GM23338 (cell line): ENCODE results near the gene FAHD1.

Experiments
- CREB1 ChIP-seq: fragments of 250-450 bp; sonication (Bioruptor Pico); IDR thresholded peaks from 2 replicates; pipeline ENCODE4 v1.5.0; 2020; ENCODE audit warnings: low read depth, mild to moderate bottlenecking, moderate library complexity
- EZH2 ChIP-seq: fragments of 200-600 bp; sonication (generic); IDR thresholded peaks from one replicate; pipeline ENCODE4 v1.8.0; 2017; ENCODE audit warnings: antibody characterized with exemption, mild to moderate bottlenecking, low read depth; ENCODE audit not compliant: unreplicated experiment
- EZH2phosphoT487 ChIP-seq: fragments of 200-600 bp; sonication (generic); IDR thresholded peaks from one replicate; pipeline ENCODE4 v1.8.1; 2018; ENCODE audit warnings: antibody characterized with exemption; ENCODE audit not compliant: unreplicated experiment
- JUNB ChIP-seq: IDR thresholded peaks from one replicate; pipeline ENCODE4 v1.6.1; 2016; ENCODE audit warnings: antibody characterized with exemption; ENCODE audit not compliant: unreplicated experiment
- NANOG ChIP-seq: IDR thresholded peaks from 2 replicates; pipeline ENCODE4 v1.6.1; 2016; ENCODE audit warnings: antibody characterized with exemption, borderline replicate concordance
- POLR2AphosphoS5 ChIP-seq: IDR thresholded peaks from 2 replicates; pipeline ENCODE4 v1.6.1; 2016; ENCODE audit warnings: antibody characterized with exemption, low read depth
- STAT1 ChIP-seq: IDR thresholded peaks from one replicate; pipeline ENCODE4 v1.6.1; 2016; ENCODE audit warnings: antibody characterized with exemption; ENCODE audit not compliant: unreplicated experiment
- ZNF114 ChIP-seq: fragments of 250-450 bp; sonication (Bioruptor Pico); IDR thresholded peaks from 2 replicates; pipeline ENCODE4 v1.5.0; 2020; ENCODE audit warnings: mild to moderate bottlenecking, moderate library complexity
- ZNF331 ChIP-seq: fragments of 250-450 bp; sonication (Bioruptor Pico); IDR thresholded peaks from 2 replicates; pipeline ENCODE4 v1.5.0; 2020; ENCODE audit warnings: low read depth, mild to moderate bottlenecking, moderate library complexity
- ZNF462 ChIP-seq: fragments of 250-450 bp; sonication (Bioruptor Pico); IDR thresholded peaks from 2 replicates; pipeline ENCODE4 v1.5.0; 2020; ENCODE audit warnings: mild to moderate bottlenecking, moderate library complexity
- TF ChIP-seq, protein P1 (sequence below), 2 experiments: fragments of 200-600 bp in 1 of 2; sonication (generic) in 1 of 2; conservative IDR thresholded peaks; 2 replicates each; pipeline versions ENCODE4 v1.5.1 to v1.6.1; 2016 to 2017; ENCODE audit warnings: antibody characterized with exemption in 2 of 2, low read depth in 2 of 2, mild to moderate bottlenecking in 2 of 2, moderate library complexity in 1 of 2
- TF ChIP-seq, protein P2 (sequence below): IDR thresholded peaks from one replicate; pipeline ENCODE4 v1.6.1; 2018; ENCODE audit warnings: antibody characterized with exemption; ENCODE audit not compliant: unreplicated experiment
- TF ChIP-seq, protein P3 (sequence below): IDR thresholded peaks from 2 replicates; pipeline ENCODE4 v1.6.1; 2016; ENCODE audit warnings: antibody characterized with exemption

DNA sequence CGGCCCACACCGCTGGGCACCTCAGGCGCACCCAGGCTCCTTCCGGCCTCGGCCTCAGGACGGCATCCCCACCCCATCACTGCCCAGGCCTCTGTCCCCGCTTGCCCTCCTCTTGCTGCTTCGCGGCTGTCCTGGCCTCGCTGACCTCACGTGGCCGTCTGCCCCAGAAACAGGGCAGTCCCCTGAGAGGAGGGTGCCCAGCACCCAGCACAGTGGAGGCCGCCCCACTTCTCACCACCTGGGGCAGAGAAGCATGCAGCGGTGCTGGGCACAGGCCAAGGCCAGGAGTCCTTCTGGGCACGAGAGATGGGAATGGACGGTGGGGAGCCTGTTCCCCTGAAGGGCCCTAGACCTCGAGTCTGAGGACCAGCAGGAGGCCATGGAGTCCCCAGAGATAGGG, 9.3 kb upstream of the FAHD1 start:
- TF ChIP-seq, protein P1, sequence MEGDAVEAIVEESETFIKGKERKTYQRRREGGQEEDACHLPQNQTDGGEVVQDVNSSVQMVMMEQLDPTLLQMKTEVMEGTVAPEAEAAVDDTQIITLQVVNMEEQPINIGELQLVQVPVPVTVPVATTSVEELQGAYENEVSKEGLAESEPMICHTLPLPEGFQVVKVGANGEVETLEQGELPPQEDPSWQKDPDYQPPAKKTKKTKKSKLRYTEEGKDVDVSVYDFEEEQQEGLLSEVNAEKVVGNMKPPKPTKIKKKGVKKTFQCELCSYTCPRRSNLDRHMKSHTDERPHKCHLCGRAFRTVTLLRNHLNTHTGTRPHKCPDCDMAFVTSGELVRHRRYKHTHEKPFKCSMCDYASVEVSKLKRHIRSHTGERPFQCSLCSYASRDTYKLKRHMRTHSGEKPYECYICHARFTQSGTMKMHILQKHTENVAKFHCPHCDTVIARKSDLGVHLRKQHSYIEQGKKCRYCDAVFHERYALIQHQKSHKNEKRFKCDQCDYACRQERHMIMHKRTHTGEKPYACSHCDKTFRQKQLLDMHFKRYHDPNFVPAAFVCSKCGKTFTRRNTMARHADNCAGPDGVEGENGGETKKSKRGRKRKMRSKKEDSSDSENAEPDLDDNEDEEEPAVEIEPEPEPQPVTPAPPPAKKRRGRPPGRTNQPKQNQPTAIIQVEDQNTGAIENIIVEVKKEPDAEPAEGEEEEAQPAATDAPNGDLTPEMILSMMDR (conservative IDR thresholded peaks at IDR 0.05; ENCODE audit: low read depth in 2 of 2), result no peak
- no peak for TF ChIP-seq ZNF331 (CRISPR knock-in tag)
- no peak for TF ChIP-seq EZH2
- no peak for TF ChIP-seq POLR2AphosphoS5
- TF ChIP-seq, protein P2, sequence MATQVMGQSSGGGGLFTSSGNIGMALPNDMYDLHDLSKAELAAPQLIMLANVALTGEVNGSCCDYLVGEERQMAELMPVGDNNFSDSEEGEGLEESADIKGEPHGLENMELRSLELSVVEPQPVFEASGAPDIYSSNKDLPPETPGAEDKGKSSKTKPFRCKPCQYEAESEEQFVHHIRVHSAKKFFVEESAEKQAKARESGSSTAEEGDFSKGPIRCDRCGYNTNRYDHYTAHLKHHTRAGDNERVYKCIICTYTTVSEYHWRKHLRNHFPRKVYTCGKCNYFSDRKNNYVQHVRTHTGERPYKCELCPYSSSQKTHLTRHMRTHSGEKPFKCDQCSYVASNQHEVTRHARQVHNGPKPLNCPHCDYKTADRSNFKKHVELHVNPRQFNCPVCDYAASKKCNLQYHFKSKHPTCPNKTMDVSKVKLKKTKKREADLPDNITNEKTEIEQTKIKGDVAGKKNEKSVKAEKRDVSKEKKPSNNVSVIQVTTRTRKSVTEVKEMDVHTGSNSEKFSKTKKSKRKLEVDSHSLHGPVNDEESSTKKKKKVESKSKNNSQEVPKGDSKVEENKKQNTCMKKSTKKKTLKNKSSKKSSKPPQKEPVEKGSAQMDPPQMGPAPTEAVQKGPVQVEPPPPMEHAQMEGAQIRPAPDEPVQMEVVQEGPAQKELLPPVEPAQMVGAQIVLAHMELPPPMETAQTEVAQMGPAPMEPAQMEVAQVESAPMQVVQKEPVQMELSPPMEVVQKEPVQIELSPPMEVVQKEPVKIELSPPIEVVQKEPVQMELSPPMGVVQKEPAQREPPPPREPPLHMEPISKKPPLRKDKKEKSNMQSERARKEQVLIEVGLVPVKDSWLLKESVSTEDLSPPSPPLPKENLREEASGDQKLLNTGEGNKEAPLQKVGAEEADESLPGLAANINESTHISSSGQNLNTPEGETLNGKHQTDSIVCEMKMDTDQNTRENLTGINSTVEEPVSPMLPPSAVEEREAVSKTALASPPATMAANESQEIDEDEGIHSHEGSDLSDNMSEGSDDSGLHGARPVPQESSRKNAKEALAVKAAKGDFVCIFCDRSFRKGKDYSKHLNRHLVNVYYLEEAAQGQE, result no peak
- TF ChIP-seq ZNF114 (CRISPR knock-in tag), result no peak
- no peak for TF ChIP-seq EZH2phosphoT487
- TF ChIP-seq JUNB, result no peak
- TF ChIP-seq CREB1 (CRISPR knock-in tag), result no peak
- TF ChIP-seq NANOG, result no peak
- no peak for TF ChIP-seq STAT1
- TF ChIP-seq, protein P3, sequence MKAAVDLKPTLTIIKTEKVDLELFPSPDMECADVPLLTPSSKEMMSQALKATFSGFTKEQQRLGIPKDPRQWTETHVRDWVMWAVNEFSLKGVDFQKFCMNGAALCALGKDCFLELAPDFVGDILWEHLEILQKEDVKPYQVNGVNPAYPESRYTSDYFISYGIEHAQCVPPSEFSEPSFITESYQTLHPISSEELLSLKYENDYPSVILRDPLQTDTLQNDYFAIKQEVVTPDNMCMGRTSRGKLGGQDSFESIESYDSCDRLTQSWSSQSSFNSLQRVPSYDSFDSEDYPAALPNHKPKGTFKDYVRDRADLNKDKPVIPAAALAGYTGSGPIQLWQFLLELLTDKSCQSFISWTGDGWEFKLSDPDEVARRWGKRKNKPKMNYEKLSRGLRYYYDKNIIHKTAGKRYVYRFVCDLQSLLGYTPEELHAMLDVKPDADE, result no peak
- TF ChIP-seq ZNF462 (CRISPR knock-in tag), result no peak
